ENCODE results near the gene WNT7B. TPM values are rescaled to one million over a fixed set of nuclear protein-coding genes. Genes with fewer than 3 reads are reported as not detected.
A peak's percentile ranks its signal among the peaks of the same experiment; 100 is the strongest.

WNT7B gene
- total RNA-seq, 4 donors from 2014 or later: not detected

- no peak for TF ChIP-seq CTCF (IDR thresholded peaks at IDR 0.05)
- no peak for TF ChIP-seq POLR2A (IDR thresholded peaks at IDR 0.05)
- H3K27ac ChIP-seq: peak overlapping the region in 1 of 4 donors; percentile 31
- H3K27me3 ChIP-seq: no peaks in the 10 kb centered on the region
- H3K4me1 ChIP-seq: peaks cover 4 to 51% (median 7%) of the 10 kb centered on the region in 4 donors
- H3K4me3 ChIP-seq: no peak overlapping the region
- peak in 1 of 3 donors; percentile 45 for DNase-seq
- H3K9me3 ChIP-seq: no peaks in the 10 kb centered on the region
- no peaks in the 10 kb centered on the region for H3K36me3 ChIP-seq
Observed at GRCh38 chr22:46003271-46004091, 26.5 kb upstream of the WNT7B start.

GRCh38 chr22:46002757-46003270 lies 25.9 kb upstream of the WNT7B start:
- DNase-seq: no peak
- Histone ChIP-seq H3K27me3 (no peaks in the 10 kb centered on the region), H3K9me3 (no peaks in the 10 kb centered on the region), H3K4me3 (no peak overlapping the region), H3K36me3 (no peaks in the 10 kb centered on the region), H3K4me1 (peaks cover 4 to 52% (median 7%) of the 10 kb centered on the region in 4 donors), H3K27ac (peak overlapping the region in 1 of 4 donors; percentile 31)
- no peak for TF ChIP-seq POLR2A (IDR thresholded peaks at IDR 0.05)
- TF ChIP-seq CTCF (IDR thresholded peaks at IDR 0.05): no peak

GRCh38 chr22:46001426-46002106 lies 24.6 kb upstream of the WNT7B start:
- peak overlapping the region in 2 of 4 donors; percentile 9 to 28 for H3K27ac ChIP-seq
- no peaks in the 10 kb centered on the region for H3K9me3 ChIP-seq
- no peak for TF ChIP-seq POLR2A (IDR thresholded peaks at IDR 0.05)
- no peak for TF ChIP-seq CTCF (IDR thresholded peaks at IDR 0.05)
- H3K36me3 ChIP-seq: no peaks in the 10 kb centered on the region
- DNase-seq: peak in 1 of 3 donors; percentile 42
- no peak overlapping the region for H3K4me3 ChIP-seq
- peaks cover 2 to 52% (median 6%) of the 10 kb centered on the region in 4 donors for H3K4me1 ChIP-seq
- H3K27me3 ChIP-seq: no peaks in the 10 kb centered on the region

- TF ChIP-seq CTCF (IDR thresholded peaks at IDR 0.05): no peak
- TF ChIP-seq POLR2A (IDR thresholded peaks at IDR 0.05): no peak
- Histone ChIP-seq H3K27ac (no peak overlapping the region), H3K4me3 (no peak overlapping the region), H3K9me3 (no peaks in the 10 kb centered on the region), H3K27me3 (no peaks in the 10 kb centered on the region), H3K36me3 (no peaks in the 10 kb centered on the region), H3K4me1 (peaks cover 0 to 52% (median 4%) of the 10 kb centered on the region in 4 donors)
- DNase-seq: no peak
Observed at GRCh38 chr22:46001046-46001425, 24.1 kb upstream of the WNT7B start.

GRCh38 chr22:46000081-46001027 lies 23.4 kb upstream of the WNT7B start:
- Histone ChIP-seq H3K27me3 (no peaks in the 10 kb centered on the region), H3K9me3 (no peaks in the 10 kb centered on the region), H3K36me3 (no peaks in the 10 kb centered on the region), H3K4me3 (no peak overlapping the region), H3K27ac (no peak overlapping the region), H3K4me1 (peaks cover 0 to 55% (median 4%) of the 10 kb centered on the region in 4 donors)
- no peak for TF ChIP-seq POLR2A (IDR thresholded peaks at IDR 0.05)
- TF ChIP-seq CTCF (IDR thresholded peaks at IDR 0.05): no peak
- peak in 1 of 3 donors; percentile 40 for DNase-seq

All from Peyer's patch (tissue), 4 donors.